ENCODE data around the gene VPS37B.

Gene VPS37B

DNA sequence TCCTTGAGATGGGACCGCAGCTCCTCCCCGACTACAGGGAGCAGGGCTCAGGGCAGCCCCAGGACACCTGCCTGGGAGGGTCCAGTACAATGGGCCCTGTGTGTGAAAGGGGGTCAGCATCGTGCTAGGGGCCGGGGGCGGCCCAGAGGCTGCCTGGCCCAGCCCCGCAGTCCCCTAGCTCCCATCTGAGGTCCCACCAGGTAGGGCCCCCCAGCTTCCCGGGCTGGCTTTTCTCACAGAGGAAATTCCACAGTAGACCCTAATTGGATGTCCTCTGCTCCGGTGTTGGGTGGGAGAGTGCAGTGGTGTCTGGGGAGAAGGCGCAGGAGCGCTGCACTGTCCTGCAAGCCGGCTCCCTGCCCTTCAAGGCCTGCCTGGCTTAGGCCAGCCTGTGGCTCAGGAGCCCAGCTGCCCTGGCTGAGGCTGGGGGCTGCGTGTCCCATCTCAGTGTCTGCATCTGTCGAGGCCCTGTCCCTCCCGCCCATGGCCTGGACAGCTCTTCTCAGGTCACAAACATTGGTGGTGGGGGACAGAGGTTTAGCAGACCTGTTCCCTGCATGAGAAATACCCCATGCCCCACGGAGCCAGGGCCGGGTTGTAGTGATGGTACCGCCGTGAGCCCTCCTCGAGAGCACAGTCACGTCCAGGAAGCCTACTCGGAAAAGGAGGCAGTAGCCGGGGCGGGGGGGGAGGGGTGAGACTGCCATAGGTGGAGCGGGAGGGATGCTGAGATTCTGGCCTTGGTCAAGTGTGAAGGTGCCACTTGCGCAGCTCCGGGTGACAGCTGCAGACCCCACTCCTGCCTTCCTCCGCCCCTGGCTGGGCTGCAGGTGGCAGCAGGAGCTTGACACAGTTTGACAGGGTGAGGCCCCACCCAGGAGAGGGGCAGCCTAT is 49.1 kb downstream of the VPS37B start:
- TF ChIP-seq, protein P1, sequence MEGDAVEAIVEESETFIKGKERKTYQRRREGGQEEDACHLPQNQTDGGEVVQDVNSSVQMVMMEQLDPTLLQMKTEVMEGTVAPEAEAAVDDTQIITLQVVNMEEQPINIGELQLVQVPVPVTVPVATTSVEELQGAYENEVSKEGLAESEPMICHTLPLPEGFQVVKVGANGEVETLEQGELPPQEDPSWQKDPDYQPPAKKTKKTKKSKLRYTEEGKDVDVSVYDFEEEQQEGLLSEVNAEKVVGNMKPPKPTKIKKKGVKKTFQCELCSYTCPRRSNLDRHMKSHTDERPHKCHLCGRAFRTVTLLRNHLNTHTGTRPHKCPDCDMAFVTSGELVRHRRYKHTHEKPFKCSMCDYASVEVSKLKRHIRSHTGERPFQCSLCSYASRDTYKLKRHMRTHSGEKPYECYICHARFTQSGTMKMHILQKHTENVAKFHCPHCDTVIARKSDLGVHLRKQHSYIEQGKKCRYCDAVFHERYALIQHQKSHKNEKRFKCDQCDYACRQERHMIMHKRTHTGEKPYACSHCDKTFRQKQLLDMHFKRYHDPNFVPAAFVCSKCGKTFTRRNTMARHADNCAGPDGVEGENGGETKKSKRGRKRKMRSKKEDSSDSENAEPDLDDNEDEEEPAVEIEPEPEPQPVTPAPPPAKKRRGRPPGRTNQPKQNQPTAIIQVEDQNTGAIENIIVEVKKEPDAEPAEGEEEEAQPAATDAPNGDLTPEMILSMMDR (IDR thresholded peaks at IDR 0.05; ENCODE audit: low read length), result no peak
- TF ChIP-seq EZH2 (optimal IDR thresholded peaks at IDR 0.05; ENCODE audit: low read depth, low read length) (no peak), EZH2phosphoT487 (IDR thresholded peaks at IDR 0.05; ENCODE audit: low read length) (no peak)
- Histone ChIP-seq H3K79me2 (ENCODE audit: low read length) (peaks cover 12% of the 10 kb centered on the region), H3K4me2 (ENCODE audit: low read depth, low read length) (no peak overlapping the region), H3K27ac (ENCODE audit: low read length) (no peak overlapping the region), H3K9me2 (replicated peaks; ENCODE audit: insufficient read depth, low read length) (no peaks in the 10 kb centered on the region), H3K27me3 (replicated peaks; ENCODE audit: insufficient read depth, low read length) (no peaks in the 10 kb centered on the region), H2AFZ (ENCODE audit: low read length) (no peak overlapping the region), H3K4me3 (ENCODE audit: low read length) (no peak overlapping the region), H3K4me1 (ENCODE audit: low read length) (no peaks in the 10 kb centered on the region), H4K20me1 (ENCODE audit: insufficient read depth, low read length) (no peaks in the 10 kb centered on the region), H3F3A (ENCODE audit: insufficient read depth, low read length) (no peaks in the 10 kb centered on the region), H3K9me3 (replicated peaks; ENCODE audit: insufficient read depth, low read length) (no peaks in the 10 kb centered on the region), H3K36me3 (replicated peaks; ENCODE audit: insufficient read depth, low read length) (no peaks in the 10 kb centered on the region), H3K9ac (ENCODE audit: low read length) (no peak overlapping the region)
- DNase-seq, result no peak

DNA sequence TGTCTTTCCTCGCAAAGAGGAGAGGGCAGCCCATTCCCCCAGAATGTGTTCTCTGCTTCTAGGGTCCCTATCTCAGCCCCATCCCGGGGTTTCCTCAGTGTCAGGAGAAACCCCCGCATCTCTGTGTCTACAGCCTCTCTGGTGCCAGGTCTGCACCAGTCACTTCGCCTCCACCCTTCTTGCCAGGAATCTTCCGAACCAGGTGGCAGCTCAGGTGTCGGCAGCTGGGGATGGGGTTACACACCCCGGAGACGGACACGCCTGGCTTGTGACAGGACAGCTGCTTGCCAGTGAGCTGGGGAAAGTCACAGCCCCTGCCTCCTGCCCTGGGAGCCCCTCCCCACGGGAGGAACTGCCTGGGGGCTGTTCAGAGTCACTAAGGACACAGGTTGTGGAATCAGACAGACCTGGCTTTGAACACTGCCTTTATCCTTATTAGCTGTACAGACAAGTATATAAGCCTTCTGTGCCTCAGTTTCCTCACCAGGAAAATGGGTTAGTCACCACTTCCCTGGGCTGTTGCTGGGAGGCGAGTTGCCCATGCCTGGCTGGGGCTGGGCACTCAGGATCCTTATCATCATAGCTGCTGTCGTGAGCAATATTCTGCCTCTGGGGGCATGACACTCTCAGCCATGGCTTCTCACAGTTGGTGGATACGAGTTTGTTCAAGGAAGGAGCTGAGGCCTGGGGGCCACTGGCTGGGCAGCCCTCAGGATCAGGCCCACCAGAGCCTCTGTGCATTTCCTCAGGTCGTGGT is 49.9 kb downstream of the VPS37B start:
- TF ChIP-seq EZH2phosphoT487 (IDR thresholded peaks at IDR 0.05; ENCODE audit: low read length), result no peak
- TF ChIP-seq, protein P1 (IDR thresholded peaks at IDR 0.05; ENCODE audit: low read length), result no peak
- no peak for TF ChIP-seq EZH2 (optimal IDR thresholded peaks at IDR 0.05; ENCODE audit: low read depth, low read length)
- H3K79me2 ChIP-seq (ENCODE audit: low read length), result peaks cover 20% of the 10 kb centered on the region
- DNase-seq, result no peak
- no peaks in the 10 kb centered on the region for H3F3A ChIP-seq (ENCODE audit: insufficient read depth, low read length)
- no peak overlapping the region for H3K27ac ChIP-seq (ENCODE audit: low read length)
- H3K4me3 ChIP-seq (ENCODE audit: low read length), result no peak overlapping the region
- H3K9me2 ChIP-seq (replicated peaks; ENCODE audit: insufficient read depth, low read length), result no peaks in the 10 kb centered on the region
- no peaks in the 10 kb centered on the region for H3K4me1 ChIP-seq (ENCODE audit: low read length)
- H4K20me1 ChIP-seq (ENCODE audit: insufficient read depth, low read length), result no peaks in the 10 kb centered on the region
- H3K4me2 ChIP-seq (ENCODE audit: low read depth, low read length), result no peak overlapping the region
- no peaks in the 10 kb centered on the region for H3K27me3 ChIP-seq (replicated peaks; ENCODE audit: insufficient read depth, low read length)
- H2AFZ ChIP-seq (ENCODE audit: low read length), result no peak overlapping the region
- no peak overlapping the region for H3K9ac ChIP-seq (ENCODE audit: low read length)
- no peaks in the 10 kb centered on the region for H3K36me3 ChIP-seq (replicated peaks; ENCODE audit: insufficient read depth, low read length)
- H3K9me3 ChIP-seq (replicated peaks; ENCODE audit: insufficient read depth, low read length), result no peaks in the 10 kb centered on the region

DNA sequence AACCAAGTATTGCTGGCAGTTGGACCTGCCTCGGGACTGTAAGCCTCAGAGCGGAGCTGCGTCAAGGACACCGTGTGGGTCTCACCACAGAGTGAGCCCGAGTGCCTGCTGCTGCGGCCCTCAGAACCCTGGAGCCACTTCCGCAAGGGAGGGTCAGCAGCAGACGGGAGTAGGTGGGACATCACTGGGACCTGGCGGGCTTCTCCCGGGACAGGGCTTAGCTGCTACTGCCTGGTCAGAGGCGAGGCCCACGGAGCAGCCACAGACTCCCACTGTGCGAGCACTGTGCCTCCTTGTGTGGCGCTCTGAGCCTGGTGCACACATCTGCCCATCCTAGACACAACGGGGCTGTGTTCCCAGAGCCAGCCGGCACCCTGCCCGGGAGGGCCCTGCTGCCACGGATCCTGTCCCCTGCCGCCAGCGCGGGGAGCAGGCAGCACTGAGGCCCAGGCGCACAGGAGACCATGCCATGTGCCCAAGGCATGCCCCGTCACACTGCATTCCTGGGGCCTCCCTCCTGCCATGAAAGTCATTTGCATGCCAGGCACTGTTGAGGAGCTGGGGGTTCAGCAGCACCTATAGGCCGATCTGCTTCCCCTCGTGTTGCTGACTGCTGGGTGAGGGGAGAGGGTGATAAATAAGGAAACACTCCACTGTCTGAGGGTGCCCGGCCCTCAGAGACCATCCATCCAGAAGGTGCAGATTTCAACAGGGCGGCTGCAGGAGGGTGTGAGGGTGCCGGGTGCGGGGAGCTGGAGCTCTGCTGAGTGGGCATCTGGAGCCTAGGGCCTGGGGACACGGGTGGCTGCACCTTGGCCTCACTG is 50.7 kb downstream of the VPS37B start:
- Histone ChIP-seq H3K27me3 (replicated peaks; ENCODE audit: insufficient read depth, low read length) (no peaks in the 10 kb centered on the region), H3K27ac (ENCODE audit: low read length) (no peak overlapping the region), H3K9me3 (replicated peaks; ENCODE audit: insufficient read depth, low read length) (no peaks in the 10 kb centered on the region), H3K4me1 (ENCODE audit: low read length) (no peaks in the 10 kb centered on the region), H3K4me3 (ENCODE audit: low read length) (no peak overlapping the region), H3K36me3 (replicated peaks; ENCODE audit: insufficient read depth, low read length) (no peaks in the 10 kb centered on the region), H2AFZ (ENCODE audit: low read length) (no peak overlapping the region), H3F3A (ENCODE audit: insufficient read depth, low read length) (no peaks in the 10 kb centered on the region), H4K20me1 (ENCODE audit: insufficient read depth, low read length) (no peaks in the 10 kb centered on the region), H3K79me2 (ENCODE audit: low read length) (peaks cover 23% of the 10 kb centered on the region), H3K9ac (ENCODE audit: low read length) (no peak overlapping the region), H3K9me2 (replicated peaks; ENCODE audit: insufficient read depth, low read length) (no peaks in the 10 kb centered on the region), H3K4me2 (ENCODE audit: low read depth, low read length) (no peak overlapping the region)
- no peak for DNase-seq
- TF ChIP-seq, protein P1 (IDR thresholded peaks at IDR 0.05; ENCODE audit: low read length), result no peak
- TF ChIP-seq EZH2 (optimal IDR thresholded peaks at IDR 0.05; ENCODE audit: low read depth, low read length), result no peak
- no peak for TF ChIP-seq EZH2phosphoT487 (IDR thresholded peaks at IDR 0.05; ENCODE audit: low read length)
